Measurements from ENCODE around the gene IL31.

DNA sequence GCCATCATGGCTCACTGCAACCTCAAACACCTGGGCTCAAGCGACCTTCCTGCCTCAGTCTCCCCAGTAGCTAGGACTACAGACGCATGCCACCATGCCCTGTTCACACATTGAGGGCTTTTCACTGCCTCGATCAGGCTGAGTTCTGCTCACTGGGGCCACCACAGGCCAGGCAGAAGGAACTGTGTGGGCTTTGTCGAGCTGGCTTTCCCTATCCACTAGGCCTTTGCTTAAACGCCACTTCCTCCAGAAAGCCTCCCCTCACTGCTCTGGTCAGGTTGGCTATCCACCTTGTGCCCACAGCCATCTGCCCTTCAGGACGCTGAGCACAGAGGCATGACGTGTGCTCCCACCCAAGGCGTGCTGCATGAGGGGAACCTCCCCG, 50.3 kb downstream of the IL31 start:
- TF ChIP-seq CTCF (IDR thresholded peaks at IDR 0.05; ENCODE audit: low read length) (no peak), EZH2phosphoT487 (IDR thresholded peaks at IDR 0.05; ENCODE audit: low read length) (no peak), EZH2 (optimal IDR thresholded peaks at IDR 0.05; ENCODE audit: low read depth, low read length) (no peak)
